Measurements from ENCODE around the gene CRB2.

The CRB2 gene

DNA sequence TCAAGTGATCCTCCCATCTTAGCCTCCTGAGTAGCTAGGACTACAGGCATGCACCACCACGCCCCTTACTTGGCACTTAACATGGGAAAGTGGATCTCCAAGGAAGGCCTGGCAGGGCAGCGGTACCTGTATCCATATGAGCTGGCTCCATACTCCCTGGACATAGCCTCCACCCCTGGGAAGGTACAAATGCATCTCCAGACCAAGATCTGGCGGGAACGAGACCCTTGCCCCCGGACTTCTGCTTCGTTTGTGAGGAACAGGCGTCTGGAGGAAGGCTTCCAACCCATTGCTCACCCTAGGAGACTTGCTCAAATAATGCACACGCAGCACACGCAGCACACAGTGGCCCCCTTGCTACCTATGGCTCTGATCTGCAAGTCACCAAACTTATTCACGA lies 55.2 kb downstream of the CRB2 start:
- H3K9me2 ChIP-seq (replicated peaks; ENCODE audit: control insufficient read depth, low read length): no peaks in the 10 kb centered on the region
- no peaks in the 10 kb centered on the region for H3K9me3 ChIP-seq (ENCODE audit: control insufficient read depth, insufficient read depth, low read length)
- H3K4me1 ChIP-seq (ENCODE audit: control insufficient read depth, low read length): no peaks in the 10 kb centered on the region
- H3K27me3 ChIP-seq (ENCODE audit: control insufficient read depth, low read length): no peaks in the 10 kb centered on the region
- H3K4me2 ChIP-seq (ENCODE audit: low read length): no peak overlapping the region
- H3K36me3 ChIP-seq (ENCODE audit: control insufficient read depth, low read length): no peaks in the 10 kb centered on the region
- H4K20me1 ChIP-seq (ENCODE audit: control insufficient read depth, insufficient read depth, low read depth, low read length): no peaks in the 10 kb centered on the region
- no peak overlapping the region for H3K4me3 ChIP-seq (ENCODE audit: low read length)
- TF ChIP-seq EZH2phosphoT487 (IDR thresholded peaks at IDR 0.05; ENCODE audit: borderline replicate concordance, low read length): no peak
- TF ChIP-seq, protein P1, sequence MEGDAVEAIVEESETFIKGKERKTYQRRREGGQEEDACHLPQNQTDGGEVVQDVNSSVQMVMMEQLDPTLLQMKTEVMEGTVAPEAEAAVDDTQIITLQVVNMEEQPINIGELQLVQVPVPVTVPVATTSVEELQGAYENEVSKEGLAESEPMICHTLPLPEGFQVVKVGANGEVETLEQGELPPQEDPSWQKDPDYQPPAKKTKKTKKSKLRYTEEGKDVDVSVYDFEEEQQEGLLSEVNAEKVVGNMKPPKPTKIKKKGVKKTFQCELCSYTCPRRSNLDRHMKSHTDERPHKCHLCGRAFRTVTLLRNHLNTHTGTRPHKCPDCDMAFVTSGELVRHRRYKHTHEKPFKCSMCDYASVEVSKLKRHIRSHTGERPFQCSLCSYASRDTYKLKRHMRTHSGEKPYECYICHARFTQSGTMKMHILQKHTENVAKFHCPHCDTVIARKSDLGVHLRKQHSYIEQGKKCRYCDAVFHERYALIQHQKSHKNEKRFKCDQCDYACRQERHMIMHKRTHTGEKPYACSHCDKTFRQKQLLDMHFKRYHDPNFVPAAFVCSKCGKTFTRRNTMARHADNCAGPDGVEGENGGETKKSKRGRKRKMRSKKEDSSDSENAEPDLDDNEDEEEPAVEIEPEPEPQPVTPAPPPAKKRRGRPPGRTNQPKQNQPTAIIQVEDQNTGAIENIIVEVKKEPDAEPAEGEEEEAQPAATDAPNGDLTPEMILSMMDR (IDR thresholded peaks at IDR 0.05; ENCODE audit: low read depth, low read length, poor library complexity, severe bottlenecking): no peak
- H3K27ac ChIP-seq (ENCODE audit: low read depth, low read length): no peak overlapping the region
- H3K79me2 ChIP-seq (ENCODE audit: control insufficient read depth, low read length): no peaks in the 10 kb centered on the region
- no peaks in the 10 kb centered on the region for H3F3A ChIP-seq (ENCODE audit: control insufficient read depth, insufficient read depth)

DNA sequence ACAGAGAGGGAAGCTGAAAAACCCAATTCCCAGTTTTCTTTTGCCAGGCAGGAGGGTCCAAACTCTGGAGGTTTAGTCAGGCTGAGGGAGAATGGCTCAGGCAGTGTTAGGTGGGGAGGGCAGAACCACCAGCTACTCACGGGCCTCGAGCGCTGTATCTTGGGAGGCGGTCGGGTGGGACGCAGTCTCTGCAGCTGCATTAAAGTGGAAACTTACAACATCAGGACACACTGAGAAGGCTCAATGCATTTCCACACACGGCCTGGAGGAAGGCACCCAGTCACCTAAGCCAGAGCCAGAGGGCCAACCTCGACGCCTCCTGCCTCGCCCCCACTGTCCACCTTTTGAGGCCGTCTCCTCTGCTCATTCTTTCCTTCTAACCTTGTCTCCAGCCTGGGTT lies 55.6 kb downstream of the CRB2 start:
- no peaks in the 10 kb centered on the region for H3K79me2 ChIP-seq (ENCODE audit: control insufficient read depth, low read length)
- no peak overlapping the region for H3K4me3 ChIP-seq (ENCODE audit: low read length)
- no peaks in the 10 kb centered on the region for H3K4me1 ChIP-seq (ENCODE audit: control insufficient read depth, low read length)
- H3F3A ChIP-seq (ENCODE audit: control insufficient read depth, insufficient read depth): no peaks in the 10 kb centered on the region
- H3K4me2 ChIP-seq (ENCODE audit: low read length): no peak overlapping the region
- H3K27ac ChIP-seq (ENCODE audit: low read depth, low read length): no peak overlapping the region
- H3K27me3 ChIP-seq (ENCODE audit: control insufficient read depth, low read length): no peaks in the 10 kb centered on the region
- H3K36me3 ChIP-seq (ENCODE audit: control insufficient read depth, low read length): no peaks in the 10 kb centered on the region
- no peaks in the 10 kb centered on the region for H3K9me3 ChIP-seq (ENCODE audit: control insufficient read depth, insufficient read depth, low read length)
- TF ChIP-seq EZH2phosphoT487 (IDR thresholded peaks at IDR 0.05; ENCODE audit: borderline replicate concordance, low read length): no peak
- TF ChIP-seq, protein P1 (IDR thresholded peaks at IDR 0.05; ENCODE audit: low read depth, low read length, poor library complexity, severe bottlenecking): no peak
- no peaks in the 10 kb centered on the region for H4K20me1 ChIP-seq (ENCODE audit: control insufficient read depth, insufficient read depth, low read depth, low read length)
- no peaks in the 10 kb centered on the region for H3K9me2 ChIP-seq (replicated peaks; ENCODE audit: control insufficient read depth, low read length)

DNA sequence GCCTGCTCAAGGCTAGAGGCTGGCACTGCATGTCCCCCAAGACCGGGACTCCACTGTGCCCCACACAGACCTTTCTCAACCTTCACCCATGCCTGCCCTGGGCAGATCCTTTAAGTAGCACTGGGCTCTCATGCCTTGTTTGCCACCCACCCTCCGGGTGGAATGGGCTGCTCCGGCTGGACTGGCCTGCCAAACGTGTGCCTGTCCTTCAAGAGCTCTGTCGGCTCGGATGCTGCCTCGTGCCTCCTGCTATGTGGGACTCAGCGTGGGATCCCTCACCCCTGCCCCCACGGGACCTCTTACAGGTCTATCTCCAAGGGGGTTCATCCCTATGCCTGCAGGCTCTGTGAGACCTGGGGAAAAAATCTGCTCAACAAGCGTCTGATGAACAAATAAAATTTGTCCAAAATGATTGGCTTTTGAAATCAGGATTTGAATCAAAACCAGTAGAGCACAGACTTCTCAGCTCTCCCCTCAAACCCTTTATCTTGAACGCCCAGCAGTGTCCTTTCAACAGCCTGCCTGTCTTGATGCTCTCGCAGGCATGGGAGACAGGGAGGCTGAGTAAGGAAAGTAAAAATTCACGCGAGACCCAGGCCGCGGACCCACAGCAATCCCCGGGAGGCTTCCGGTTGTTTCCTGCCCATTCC lies 56.3 kb downstream of the CRB2 start:
- H3K27ac ChIP-seq (ENCODE audit: low read depth, low read length): no peak overlapping the region
- H3K79me2 ChIP-seq (ENCODE audit: control insufficient read depth, low read length): no peaks in the 10 kb centered on the region
- no peak overlapping the region for H3K4me2 ChIP-seq (ENCODE audit: low read length)
- no peaks in the 10 kb centered on the region for H3K4me1 ChIP-seq (ENCODE audit: control insufficient read depth, low read length)
- H3F3A ChIP-seq (ENCODE audit: control insufficient read depth, insufficient read depth): no peaks in the 10 kb centered on the region
- H3K27me3 ChIP-seq (ENCODE audit: control insufficient read depth, low read length): no peaks in the 10 kb centered on the region
- no peaks in the 10 kb centered on the region for H3K36me3 ChIP-seq (ENCODE audit: control insufficient read depth, low read length)
- TF ChIP-seq, protein P1 (IDR thresholded peaks at IDR 0.05; ENCODE audit: low read depth, low read length, poor library complexity, severe bottlenecking): no peak
- no peak for TF ChIP-seq EZH2phosphoT487 (IDR thresholded peaks at IDR 0.05; ENCODE audit: borderline replicate concordance, low read length)
- H4K20me1 ChIP-seq (ENCODE audit: control insufficient read depth, insufficient read depth, low read depth, low read length): no peaks in the 10 kb centered on the region
- no peaks in the 10 kb centered on the region for H3K9me3 ChIP-seq (ENCODE audit: control insufficient read depth, insufficient read depth, low read length)
- no peaks in the 10 kb centered on the region for H3K9me2 ChIP-seq (replicated peaks; ENCODE audit: control insufficient read depth, low read length)
- H3K4me3 ChIP-seq (ENCODE audit: low read length): no peak overlapping the region
